ENCODE measurements around the gene PRKCE. TPM values are rescaled to one million over a fixed set of nuclear protein-coding genes. Genes with fewer than 3 reads are reported as not detected.

The PRKCE gene
- total and polyA plus RNA-seq, 2 of the 8 experiments (the other 6 are each of a cell fraction or from before 2014, with no cell fraction given), result 0.54 to 2.1 TPM

GRCh38 chr2:45690231-45690630, 38.8 kb downstream of the PRKCE start:
- no peak for DNase-seq (ENCODE audit: low read depth in 1 of 2, low spot score in 2 of 2)
- Histone ChIP-seq H3K14ac (ENCODE audit: insufficient read length) (no peak overlapping the region), H3K4me1 (replicated peaks in 1 of 4; ENCODE audit: control insufficient read depth in 3 of 4, insufficient read depth in 4 of 4, low read length in 3 of 4) (no peaks in the 10 kb centered on the region), H4K8ac (ENCODE audit: extremely low read depth, insufficient read depth, low read length) (no peak overlapping the region), H2BK20ac (ENCODE audit: low read length) (no peak overlapping the region), H3K56ac (replicated peaks; ENCODE audit: insufficient read length, low read depth, low read length) (no peak overlapping the region), H3K4me2 (ENCODE audit: insufficient read depth in 1 of 2, low read depth in 2 of 2, low read length in 2 of 2) (no peak overlapping the region), H3K9me3 (ENCODE audit: insufficient read depth in 2 of 2, low read depth in 1 of 2, low read length in 1 of 2) (no peaks in the 10 kb centered on the region), H3K18ac (ENCODE audit: extremely low read depth, low read length) (no peak overlapping the region), H2BK15ac (ENCODE audit: low read length) (no peak overlapping the region), H2AK5ac (ENCODE audit: low read depth, low read length) (no peak overlapping the region), H4K5ac (ENCODE audit: insufficient read length, low read depth, low read length) (no peak overlapping the region), H3K23ac (ENCODE audit: insufficient read length) (no peak overlapping the region), H3K9ac (replicated peaks in 1 of 4; ENCODE audit: extremely low read depth in 1 of 4, low read depth in 3 of 4, low read length in 3 of 4) (peak overlapping the region in 1 of 4 experiments; percentile 34; a peak in 1 of 7 replicates), H3K4ac (replicated peaks; ENCODE audit: insufficient read length, low read depth, low read length) (no peak overlapping the region), H3K36me3 (ENCODE audit: control insufficient read depth in 2 of 4, insufficient read depth in 4 of 4, low read length in 3 of 4) (no peaks in the 10 kb centered on the region), H3K27me3 (replicated peaks in 1 of 4; ENCODE audit: control insufficient read depth in 3 of 4, extremely low read depth in 1 of 4, insufficient read depth in 3 of 4, low read length in 3 of 4) (peaks cover 0 to 1% (median 0%) of the 10 kb centered on the region in 4 experiments; a peak in 1 of 7 replicates), H2AFZ (ENCODE audit: low read length) (no peak overlapping the region), H3K23me2 (ENCODE audit: low read depth, low read length) (peaks cover 2% of the 10 kb centered on the region; the same call in 1 of the 2 replicates), H2BK5ac (ENCODE audit: low read depth, low read length) (no peak overlapping the region), H3K79me2 (ENCODE audit: control insufficient read depth in 1 of 2, insufficient read depth in 2 of 2, low read length in 2 of 2) (no peaks in the 10 kb centered on the region), H2BK12ac (ENCODE audit: low read depth, low read length) (no peak overlapping the region), H4K20me1 (replicated peaks in 1 of 2; ENCODE audit: control insufficient read depth in 1 of 2, insufficient read depth in 2 of 2, low read length in 2 of 2) (no peaks in the 10 kb centered on the region), H2BK120ac (replicated peaks; ENCODE audit: low read depth, low read length) (no peak overlapping the region), H3K79me1 (ENCODE audit: low read depth, low read length) (no peaks in the 10 kb centered on the region), H3K27ac (ENCODE audit: low read depth, low read length) (no peak overlapping the region), H4K91ac (replicated peaks; ENCODE audit: insufficient read length, low read length) (no peak overlapping the region), H3K4me3 (ENCODE audit: extremely low read depth in 1 of 4, insufficient read depth in 2 of 4, low read depth in 3 of 4, low read length in 4 of 4) (no peak overlapping the region)
- ChIA-PET CTCF (ENCODE audit: partially characterized antibody) (interaction anchor here (1.2 kb wide), 2 partner anchors 30 to 39 kb away, joined by 3 to 4 read pairs; no protein-coding TSS in a partner anchor), POLR2A (ENCODE audit: partially characterized antibody) (no interaction called here)
- no peak for TF ChIP-seq POU5F1 (IDR thresholded peaks at IDR 0.05; ENCODE audit: low read depth, low read length)
- TF ChIP-seq EP300 (IDR thresholded peaks at IDR 0.05; ENCODE audit: borderline replicate concordance in 1 of 2, low read depth in 2 of 2, low read length in 2 of 2), result no peak
- TF ChIP-seq TAF1 (IDR thresholded peaks at IDR 0.05; ENCODE audit: low read depth, low read length), result no peak
- no peak for TF ChIP-seq CTBP2 (IDR thresholded peaks at IDR 0.05; ENCODE audit: borderline replicate concordance, insufficient read depth, insufficient read length, low read length)
- TF ChIP-seq POLR2AphosphoS5 (IDR thresholded peaks at IDR 0.05; ENCODE audit: low read depth, low read length), result no peak
- no peak for TF ChIP-seq BCL11A (IDR thresholded peaks at IDR 0.05; ENCODE audit: low read depth in 2 of 2, low read length in 2 of 2)
- TF ChIP-seq USF2 (IDR thresholded peaks at IDR 0.05; ENCODE audit: low read length), result no peak
- TF ChIP-seq SP2 (IDR thresholded peaks at IDR 0.05; ENCODE audit: low read length), result no peak
- TF ChIP-seq ASH2L (IDR thresholded peaks at IDR 0.05; ENCODE audit: low read length), result no peak
- TF ChIP-seq BRCA1 (IDR thresholded peaks at IDR 0.05; ENCODE audit: low read depth, low read length), result no peak
- TF ChIP-seq CBX8 (IDR thresholded peaks at IDR 0.05; ENCODE audit: borderline replicate concordance, low read depth, low read length), result no peak
- TF ChIP-seq CBX5 (IDR thresholded peaks at IDR 0.05; ENCODE audit: low read depth, low read length), result no peak
- no peak for TF ChIP-seq JUND (IDR thresholded peaks at IDR 0.05; ENCODE audit: low read length)
- no peak for TF ChIP-seq JUN (IDR thresholded peaks at IDR 0.05; ENCODE audit: low read depth, low read length)
- WGBS, 2 experiments (ENCODE audit: extremely low coverage in 1 of 2, insufficient coverage in 1 of 2, insufficient read length in 1 of 2, insufficient replicate concordance in 2 of 2, low coverage in 1 of 2, low lambda C conversion rate in 2 of 2, missing lambda C conversion rate in 1 of 2), result 86% methylated on average over 2 of the region's 2 CpGs; no CpG with 5 or more reads in 1 of the 2 experiments
- no peak for FAIRE-seq
